Pancreas (tissue), 10 donors: ENCODE measurements around the gene ABTB2. TPM values are rescaled to one million over a fixed set of nuclear protein-coding genes. Genes with fewer than 3 reads are reported as not detected.
A peak's percentile ranks its signal among the peaks of the same experiment; 100 is the strongest.

Experiments
- ATAC-seq, 4 donors: fragments of 200-7000 bp; cut with Tn5 transposase; one replicate each; pipeline versions ENCODE4 v1.8.0 to v1.9.1; 2020; ENCODE audit warnings: mild to moderate bottlenecking in 4 of 4, moderate library complexity in 4 of 4
- DNase-seq, 6 donors: peaks; one replicate each; pipeline ENCODE4 v3.0.0-alpha.2; 2020
- FAIRE-seq: peaks from 2 replicates; lab custom pipeline; 2012; peaks lifted over from hg19 to GRCh38; lab: Jason Lieb, UNC
- H3K27ac ChIP-seq, 4 donors: fragments of 200-600 bp; sonication (generic); 1 replicate in 3 of 4; 2 replicates in 1 of 4; pipeline versions ENCODE4 v1.5.0 to v1.8.0; 2020
- H3K27me3 ChIP-seq, 4 donors: fragments of 200-600 bp; one replicate each; pipeline ENCODE4 v1.8.0; 2021
- H3K36me3 ChIP-seq, 3 donors: fragments of 200-600 bp; sonication (generic) in 1 of 3; one replicate each; pipeline versions ENCODE4 v1.5.0 to v1.8.0; 2020 to 2021
- H3K4me1 ChIP-seq, 3 donors: fragments of 200-600 bp; one replicate each; pipeline ENCODE4 v1.8.0; 2021
- H3K4me3 ChIP-seq, 4 donors: fragments of 200-600 bp; sonication (generic) in 2 of 4; one replicate each; pipeline versions ENCODE4 v1.5.0 to v1.8.0; 2020 to 2021
- H3K9me3 ChIP-seq, 4 donors: fragments of 200-600 bp; one replicate each; pipeline ENCODE4 v1.8.0; 2021
- CTCF ChIP-seq, 4 donors: fragments of 200-600 bp; sonication (generic) in 3 of 4; IDR thresholded peaks; one replicate each; pipeline versions ENCODE4 v1.5.0 to v1.8.0; 2021; ENCODE audit warnings: antibody characterized with exemption in 4 of 4
- WGBS, 2 donors: extraction: QIAGEN DNeasy Blood & Tissue Kit; methylation state at CpG; one replicate each; pipeline ENCODE4 v1.1.7; 2013; 5-methylcytosine and 5-hydroxymethylcytosine counted together
- intact Hi-C, 3 donors: fragments of 100-400 bp; cut with DNase I; formaldehyde crosslinking; loops; one replicate each; pipeline versions ENCODE4 v1.11.1 to v1.14.2; 2022
- polyA plus RNA-seq, 2 donors: library from polyadenylated mRNA; stranded (reverse); fragments of 200-250 nt; gene quantifications; one replicate each; pipeline ENCODE4 v1.2.3, GENCODE V29; 2013
- total RNA-seq, 6 donors: library from RNA; stranded (reverse); fragmentation: NEBNext Ultra II Directional in 4 of 6; extraction: Animal tissue kit (Norgen Biotek cat#: 25700) in 4 of 6; gene quantifications; one replicate each; pipeline versions ENCODE4 v1.2.1 to v1.2.4, GENCODE V29; 2021 to 2023
- donor health status: healthy with polysubstance abuse.
- donor health status: DM: no; HTN: no; CAD: no; lungs with moderate emphysema.
- donor health status: DM: no; HTN: no; CAD: no.
- donor health status: control.
- donor health status: control.
- donor health status: Bipolar disorder and iron deficiency.
- donor health status: DM: yes; HTN: yes; CAD: no.
- donor health status: DM: no; HTN: no; CAD: no.
- donor health status: DM: no; HTN: no; CAD: no.
- donor health status: DM: yes; HTN: yes; CAD: no.

Gene ABTB2
- total and polyA plus RNA-seq, 8 donors = 0.63 to 4.4 (median 1.9) TPM

GRCh38 chr11:34364102-34364501, 6.3 kb upstream of the ABTB2 start:
- WGBS, 2 donors = 65 to 70% methylated on average over 3 of the region's 3 CpGs
- Histone ChIP-seq H3K36me3 (no peaks in the 10 kb centered on the region), H3K27me3 (no peaks in the 10 kb centered on the region), H3K9me3 (no peaks in the 10 kb centered on the region), H3K4me3 (no peak overlapping the region), H3K27ac (no peak overlapping the region), H3K4me1 (no peaks in the 10 kb centered on the region)
- intact Hi-C loops = loop anchor here (5.0 to 10.0 kb wide), 4 partner anchors 128 to 369 kb away; no protein-coding TSS in a partner anchor
- ATAC-seq (no peak), FAIRE-seq (no peak), DNase-seq (no peak)
- no peak for TF ChIP-seq CTCF (IDR thresholded peaks at IDR 0.05)

- H3K4me3 ChIP-seq = no peak overlapping the region
- WGBS, 2 donors = 68 to 76% methylated on average over 8 of the region's 8 CpGs
- H3K36me3 ChIP-seq = no peaks in the 10 kb centered on the region
- no peaks in the 10 kb centered on the region for H3K9me3 ChIP-seq
- FAIRE-seq (no peak), DNase-seq (no peak), ATAC-seq (no peak)
- intact Hi-C loops = loop anchor here (5.0 to 10.0 kb wide), 4 partner anchors 129 to 369 kb away; no protein-coding TSS in a partner anchor
- H3K27me3 ChIP-seq = no peaks in the 10 kb centered on the region
- H3K27ac ChIP-seq = no peak overlapping the region
- no peak for TF ChIP-seq CTCF (IDR thresholded peaks at IDR 0.05)
- no peaks in the 10 kb centered on the region for H3K4me1 ChIP-seq
Measured at GRCh38 chr11:34363363-34364084, 5.7 kb upstream of the ABTB2 start.

GRCh38 chr11:34360046-34360445, 2.2 kb upstream of the ABTB2 start:
- Histone ChIP-seq H3K9me3 (no peaks in the 10 kb centered on the region), H3K4me1 (peaks cover 5 to 7% (median 6%) of the 10 kb centered on the region in 3 donors), H3K27ac (no peak overlapping the region), H3K4me3 (no peak overlapping the region), H3K36me3 (no peaks in the 10 kb centered on the region), H3K27me3 (no peaks in the 10 kb centered on the region)
- FAIRE-seq (no peak), DNase-seq (no peak), ATAC-seq (no peak)
- intact Hi-C loops = loop anchor here (5.0 to 10.0 kb wide), 4 partner anchors 132 to 365 kb away; no protein-coding TSS in a partner anchor
- no peak for TF ChIP-seq CTCF (IDR thresholded peaks at IDR 0.05)
- WGBS, 2 donors = 1 to 3% methylated on average over 1 of the region's 1 CpG

- no peaks in the 10 kb centered on the region for H3K36me3 ChIP-seq
- FAIRE-seq (peak; percentile 51), DNase-seq (no peak), ATAC-seq (no peak)
- intact Hi-C loops = loop anchor here in 1 of 3 donors (5.0 kb wide), 1 partner anchor 182 kb away; no protein-coding TSS in a partner anchor
- no peaks in the 10 kb centered on the region for H3K27me3 ChIP-seq
- H3K4me1 ChIP-seq = peaks cover 5 to 7% (median 6%) of the 10 kb centered on the region in 3 donors
- peak overlapping the region in 1 of 4 donors; percentile 53 for H3K4me3 ChIP-seq
- 1% methylated on average over 4 of the region's 4 CpGs for WGBS, 2 donors
- peak overlapping the region in 1 of 4 donors; percentile 80 for H3K27ac ChIP-seq
- H3K9me3 ChIP-seq = no peaks in the 10 kb centered on the region
- TF ChIP-seq CTCF (IDR thresholded peaks at IDR 0.05) = peak in 3 of 4 donors; percentile 5 to 41 (median 23)
Measured at GRCh38 chr11:34359548-34359891, 1.7 kb upstream of the ABTB2 start.
